Transverse colon (tissue), 4 donors: ENCODE measurements around the gene PLCH1. TPM values are rescaled to one million over a fixed set of nuclear protein-coding genes. Genes with fewer than 3 reads are reported as not detected.

Source experiments
- DNase-seq: peaks from one replicate; pipeline ENCODE4 v3.0.0-alpha.2; 2019
- H3K27ac ChIP-seq, 4 donors: fragments of 200-600 bp; sonication (generic); 2 replicates each; pipeline ENCODE4 v1.5.1; 2016 to 2018; ENCODE audit warnings: inconsistent platforms in 4 of 4
- H3K27me3 ChIP-seq: fragments of 200-600 bp; sonication (generic); 2 replicates; pipeline ENCODE4 v1.5.1; 2017; ENCODE audit warnings: inconsistent platforms
- H3K36me3 ChIP-seq, 4 donors: fragments of 200-600 bp; sonication (generic); 2 replicates each; pipeline ENCODE4 v1.5.1; 2017 to 2019; ENCODE audit warnings: inconsistent platforms in 4 of 4
- H3K4me1 ChIP-seq, 4 donors: fragments of 200-600 bp; sonication (generic); 2 replicates each; pipeline ENCODE4 v1.5.1; 2017 to 2020; ENCODE audit warnings: inconsistent platforms in 4 of 4
- H3K4me3 ChIP-seq, 4 donors: fragments of 200-600 bp; sonication (generic); 1 replicate in 1 of 4; 2 replicates in 3 of 4; pipeline versions ENCODE4 v1.5.1 to v1.6.1; 2017 to 2019; ENCODE audit warnings: inconsistent platforms in 4 of 4
- H3K9me3 ChIP-seq, 2 donors: fragments of 200-600 bp; sonication (generic); 2 replicates each; pipeline ENCODE4 v1.5.1; 2017 to 2019; ENCODE audit warnings: inconsistent platforms in 2 of 2
- CTCF ChIP-seq, 5 experiments: fragments of 200-600 bp in 3 of 5; fragments of 450-650 bp in 2 of 5; sonication (generic) in 3 of 5; IDR thresholded peaks; 1 replicate in 2 of 5; 2 replicates in 3 of 5; pipeline ENCODE4 v1.5.1; 2016 to 2017; ENCODE audit warnings: antibody characterized with exemption in 5 of 5, inconsistent platforms in 3 of 5, mild to moderate bottlenecking in 2 of 5, moderate library complexity in 1 of 5
- EP300 ChIP-seq: sonication (generic); formaldehyde crosslinking; IDR thresholded peaks from one replicate; pipeline ENCODE4 v1.6.1; 2017; ENCODE audit warnings: antibody characterized with exemption, low read depth
- POLR2A ChIP-seq: fragments of 450-650 bp; IDR thresholded peaks from one replicate; pipeline ENCODE4 v1.6.1; 2016; ENCODE audit warnings: antibody characterized with exemption, mild to moderate bottlenecking, moderate library complexity
- POLR2AphosphoS5 ChIP-seq, 3 donors: sonication (generic); formaldehyde crosslinking; IDR thresholded peaks; one replicate each; pipeline ENCODE4 v1.6.1; 2016; ENCODE audit warnings: antibody characterized with exemption in 3 of 3
- WGBS, 2 donors: methylation state at CpG; one replicate each; pipeline ENCODE4 v1.1.5; 2018; ENCODE audit warnings: low coverage in 1 of 2; 5-methylcytosine and 5-hydroxymethylcytosine counted together
- in situ Hi-C, 4 donors: fragments of 200-750 bp; cut with MboI; loops; one replicate each; pipeline versions ENCODE4 v1.15.0 to v1.15.1; 2017; ENCODE audit warnings: low sequenced_read_pairs in 3 of 4, low pct_ligation_motif_present in 1 of 4, low pct_unique_long_range_greater_than_20kb in 1 of 4
- intact Hi-C: fragments of 100-400 bp; cut with DNase I; formaldehyde crosslinking; loops from one replicate; pipeline ENCODE4 v1.15.1; 2023; ENCODE audit warnings: low total_unique reads
- total RNA-seq, 4 donors: library from RNA; depleted of rRNA; stranded (reverse); fragments of >200 nt; gene quantifications; one replicate each; pipeline ENCODE4 v1.1.0, GENCODE V29; 2016

PLCH1 gene
- total RNA-seq, 4 donors from 2014 or later, result 8.2 to 33.4 (median 8.5) TPM

DNA sequence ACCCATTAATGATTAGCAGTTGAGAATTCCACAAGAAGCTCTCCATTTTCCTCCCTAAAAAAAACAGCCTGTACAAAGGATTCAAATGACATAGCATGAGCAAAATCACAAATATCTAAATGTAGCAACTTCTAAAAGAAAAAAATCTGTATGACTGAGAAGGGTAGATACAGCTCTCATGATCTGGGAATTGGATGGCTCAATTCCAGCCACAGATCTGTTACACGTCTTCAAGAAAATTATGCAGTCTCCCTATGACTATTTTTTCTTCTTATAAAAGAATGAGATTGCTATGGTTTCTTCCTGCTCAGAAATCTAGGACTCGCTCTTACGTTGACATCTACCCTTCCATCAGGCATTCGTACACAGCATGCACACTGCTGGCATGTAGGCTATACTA lies 71.5 kb downstream of the PLCH1 start:
- in situ Hi-C loops, result no loop called here

DNA sequence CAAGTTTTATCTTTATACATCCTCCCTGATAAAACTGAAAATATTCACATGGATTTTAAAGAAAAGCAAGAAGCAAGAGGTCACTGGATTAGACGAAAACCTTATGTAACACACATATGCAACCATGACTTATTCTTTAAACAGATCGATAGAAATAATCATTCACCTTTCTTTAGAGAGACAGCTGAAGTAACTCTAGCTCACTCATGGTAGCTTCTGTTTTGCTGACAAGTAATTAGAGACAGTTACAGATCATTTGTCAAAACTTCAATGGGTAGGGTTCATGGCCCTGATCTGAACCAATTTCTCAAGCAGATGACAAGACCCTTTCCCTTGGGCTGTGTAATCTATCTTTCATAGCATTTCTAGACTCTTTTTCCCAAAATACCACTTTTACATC lies 74.5 kb downstream of the PLCH1 start:
- no peaks in the 10 kb centered on the region for H3K27me3 ChIP-seq
- 52 to 78% methylated on average over 2 of the region's 2 CpGs for WGBS, 2 donors
- H3K4me1 ChIP-seq, result peaks cover 0 to 20% (median 10%) of the 10 kb centered on the region in 4 donors
- H3K27ac ChIP-seq, result no peak overlapping the region
- H3K9me3 ChIP-seq, result no peaks in the 10 kb centered on the region
- no peak for DNase-seq
- H3K36me3 ChIP-seq, result no peaks in the 10 kb centered on the region
- no peak overlapping the region for H3K4me3 ChIP-seq
- intact Hi-C loops, result no loop called here
- no peak for TF ChIP-seq POLR2AphosphoS5 (IDR thresholded peaks at IDR 0.05)
- TF ChIP-seq CTCF (IDR thresholded peaks at IDR 0.05), result no peak
- TF ChIP-seq EP300, result no peak
- TF ChIP-seq POLR2A, result no peak
- in situ Hi-C loops, result no loop called here

More for the DNA sequence above, 71.5 kb downstream of the PLCH1 start:
- H3K4me1 ChIP-seq, result peaks cover 0 to 3% (median 0%) of the 10 kb centered on the region in 4 donors
- intact Hi-C loops, result no loop called here
- H3K9me3 ChIP-seq, result no peaks in the 10 kb centered on the region
- TF ChIP-seq POLR2AphosphoS5 (IDR thresholded peaks at IDR 0.05), result no peak
- no peak for TF ChIP-seq POLR2A
- no peak for TF ChIP-seq EP300
- no peaks in the 10 kb centered on the region for H3K27me3 ChIP-seq
- H3K4me3 ChIP-seq, result no peak overlapping the region
- WGBS, 2 donors, result 84 to 94% methylated on average over 4 of the region's 4 CpGs
- H3K27ac ChIP-seq, result no peak overlapping the region
- H3K36me3 ChIP-seq, result no peaks in the 10 kb centered on the region
- DNase-seq, result no peak

DNA sequence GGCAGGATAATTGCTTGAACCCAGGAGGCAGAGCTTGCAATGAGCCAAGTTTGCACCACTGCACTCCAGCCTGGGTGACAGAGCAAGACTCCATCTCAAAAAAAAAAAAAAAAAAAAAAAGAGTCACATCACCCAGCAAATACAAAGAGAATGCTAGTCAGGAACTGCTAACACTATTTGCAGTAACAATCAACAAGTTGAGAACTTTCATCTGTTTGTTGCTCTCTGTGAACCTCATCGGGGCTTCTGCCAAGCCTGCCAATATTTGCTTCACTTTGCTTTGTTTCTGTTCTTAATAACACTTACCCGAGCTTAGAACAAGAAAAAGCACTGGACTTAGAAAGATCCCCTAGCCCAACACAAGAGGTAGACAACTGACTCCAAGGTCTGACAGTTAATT lies 76.9 kb downstream of the PLCH1 start:
- 71 to 74% methylated on average over 2 of the region's 2 CpGs for WGBS, 2 donors
- intact Hi-C loops, result no loop called here
- H3K4me3 ChIP-seq, result no peak overlapping the region

GRCh38 chr3:155664925-155665695 lies 79.8 kb downstream of the PLCH1 start:
- H3K9me3 ChIP-seq, result no peaks in the 10 kb centered on the region
- H3K4me3 ChIP-seq, result peak overlapping the region in 2 of 4 donors; percentile 2 to 12
- intact Hi-C loops, result no loop called here
- 26 to 30% methylated on average over 4 of the region's 4 CpGs for WGBS, 2 donors
- TF ChIP-seq POLR2AphosphoS5 (IDR thresholded peaks at IDR 0.05) (peak in 2 of 3 donors; percentile 42 to 54), EP300 (no peak)
- H3K36me3 ChIP-seq, result no peaks in the 10 kb centered on the region
- in situ Hi-C loops, result no loop called here
- H3K27me3 ChIP-seq, result no peaks in the 10 kb centered on the region
- peak; percentile 52 for DNase-seq
- peaks cover 0 to 40% (median 27%) of the 10 kb centered on the region in 4 donors for H3K4me1 ChIP-seq
- peak overlapping the region; percentile 67 to 81 (median 76) for H3K27ac ChIP-seq

More for the DNA sequence above, 76.9 kb downstream of the PLCH1 start:
- Histone ChIP-seq H3K36me3 (no peaks in the 10 kb centered on the region), H3K9me3 (no peaks in the 10 kb centered on the region), H3K27me3 (no peaks in the 10 kb centered on the region), H3K27ac (no peak overlapping the region), H3K4me1 (peaks cover 0 to 36% (median 25%) of the 10 kb centered on the region in 4 donors)
- in situ Hi-C loops, result no loop called here
- no peak for DNase-seq
- TF ChIP-seq CTCF (IDR thresholded peaks at IDR 0.05) (no peak), POLR2AphosphoS5 (IDR thresholded peaks at IDR 0.05) (no peak), EP300 (no peak), POLR2A (no peak)

- H3K9me3 ChIP-seq, result no peaks in the 10 kb centered on the region
- H3K27ac ChIP-seq, result peak overlapping the region in 1 of 4 donors; percentile 77
- no peaks in the 10 kb centered on the region for H3K36me3 ChIP-seq
- intact Hi-C loops, result no loop called here
- H3K4me3 ChIP-seq, result no peak overlapping the region
- peaks cover 0 to 43% (median 27%) of the 10 kb centered on the region in 4 donors for H3K4me1 ChIP-seq
- DNase-seq, result no peak
- no peaks in the 10 kb centered on the region for H3K27me3 ChIP-seq
- TF ChIP-seq EP300 (no peak), CTCF (IDR thresholded peaks at IDR 0.05) (no peak), POLR2A (no peak), POLR2AphosphoS5 (IDR thresholded peaks at IDR 0.05) (no peak)
- WGBS, 2 donors, result 71 to 89% methylated on average over 2 to 3 of the region's 3 CpGs
- in situ Hi-C loops, result no loop called here
Measured at GRCh38 chr3:155663467-155664212, 81.2 kb downstream of the PLCH1 start.
